GM12872 (cell line): ENCODE measurements around the gene ANKRD49.

ENCODE experiments used
- TF ChIP-seq, protein P1 (sequence below): IDR thresholded peaks from 3 replicates; pipeline ENCODE4 v1.5.1; 2011; ENCODE audit warnings: low read depth, mild to moderate bottlenecking, low read length, moderate library complexity; ENCODE audit not compliant: insufficient read depth

Gene ANKRD49

DNA sequence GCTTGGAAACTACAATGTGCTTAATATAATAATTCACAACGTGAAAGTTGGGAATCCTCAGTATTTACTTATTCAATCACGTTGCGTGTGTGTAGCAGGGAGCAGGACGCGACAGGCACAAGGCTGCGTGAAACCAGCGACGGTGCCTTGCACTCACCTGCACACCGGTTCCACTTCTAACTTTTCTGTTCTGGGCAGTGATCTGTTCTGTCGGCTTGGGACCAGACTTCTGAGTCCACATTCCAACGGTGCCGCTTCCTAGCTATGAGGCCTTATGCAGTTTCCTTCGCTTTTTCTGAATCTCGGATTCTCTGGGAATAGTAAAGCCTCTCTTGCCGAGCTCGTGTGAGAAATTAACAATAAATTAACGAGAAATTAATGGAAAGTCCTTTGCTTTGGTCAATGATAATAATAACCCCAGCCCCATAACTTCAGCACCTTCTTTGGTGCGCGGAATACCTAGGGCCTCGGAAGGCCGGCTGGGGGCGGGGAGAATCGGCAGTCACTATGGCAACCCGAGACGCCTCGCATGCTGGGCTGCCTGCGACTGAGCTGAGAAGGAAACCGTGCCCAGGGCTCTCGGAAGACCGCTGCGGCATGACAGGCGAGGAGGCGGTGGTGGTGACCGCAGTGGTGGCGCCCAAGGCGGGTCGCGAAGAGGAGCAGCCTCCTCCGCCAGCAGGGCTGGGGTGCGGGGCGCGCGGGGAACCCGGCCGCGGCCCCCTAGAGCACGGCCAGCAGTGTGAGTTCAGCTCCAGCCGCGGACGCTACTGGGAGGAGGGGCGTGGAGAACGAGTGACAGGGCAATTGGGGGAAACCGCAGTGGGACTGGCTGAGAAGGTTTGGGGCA is 18.4 kb downstream of the ANKRD49 start, which contains the start of gene C11orf97:
Gene C11orf97 (plus strand): TSS at position 530 of the 850 bp plus-strand sequence. CDS start 68 bp downstream, at position 598.
- TF ChIP-seq, protein P1, sequence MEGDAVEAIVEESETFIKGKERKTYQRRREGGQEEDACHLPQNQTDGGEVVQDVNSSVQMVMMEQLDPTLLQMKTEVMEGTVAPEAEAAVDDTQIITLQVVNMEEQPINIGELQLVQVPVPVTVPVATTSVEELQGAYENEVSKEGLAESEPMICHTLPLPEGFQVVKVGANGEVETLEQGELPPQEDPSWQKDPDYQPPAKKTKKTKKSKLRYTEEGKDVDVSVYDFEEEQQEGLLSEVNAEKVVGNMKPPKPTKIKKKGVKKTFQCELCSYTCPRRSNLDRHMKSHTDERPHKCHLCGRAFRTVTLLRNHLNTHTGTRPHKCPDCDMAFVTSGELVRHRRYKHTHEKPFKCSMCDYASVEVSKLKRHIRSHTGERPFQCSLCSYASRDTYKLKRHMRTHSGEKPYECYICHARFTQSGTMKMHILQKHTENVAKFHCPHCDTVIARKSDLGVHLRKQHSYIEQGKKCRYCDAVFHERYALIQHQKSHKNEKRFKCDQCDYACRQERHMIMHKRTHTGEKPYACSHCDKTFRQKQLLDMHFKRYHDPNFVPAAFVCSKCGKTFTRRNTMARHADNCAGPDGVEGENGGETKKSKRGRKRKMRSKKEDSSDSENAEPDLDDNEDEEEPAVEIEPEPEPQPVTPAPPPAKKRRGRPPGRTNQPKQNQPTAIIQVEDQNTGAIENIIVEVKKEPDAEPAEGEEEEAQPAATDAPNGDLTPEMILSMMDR = no peak

DNA sequence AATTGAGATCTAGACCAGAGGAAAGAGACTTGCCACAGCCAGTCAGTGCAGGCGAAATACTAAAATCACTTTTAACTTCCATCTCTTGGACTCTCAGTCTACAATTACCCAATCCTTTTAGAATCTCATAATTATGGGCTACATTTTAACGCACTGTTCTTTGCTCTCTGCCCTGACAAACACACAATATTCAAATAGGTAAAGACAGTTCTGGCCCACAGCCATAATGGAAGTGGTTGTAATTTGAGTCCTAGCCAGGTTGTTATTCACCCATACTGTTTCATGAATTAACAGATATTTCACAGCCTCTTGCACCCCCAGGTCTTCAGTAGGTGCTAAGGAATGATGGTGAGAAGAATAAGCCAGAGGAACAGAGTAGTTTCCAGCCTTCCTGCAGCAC is 19.3 kb downstream of the ANKRD49 start:
- TF ChIP-seq, protein P1 = no peak

DNA sequence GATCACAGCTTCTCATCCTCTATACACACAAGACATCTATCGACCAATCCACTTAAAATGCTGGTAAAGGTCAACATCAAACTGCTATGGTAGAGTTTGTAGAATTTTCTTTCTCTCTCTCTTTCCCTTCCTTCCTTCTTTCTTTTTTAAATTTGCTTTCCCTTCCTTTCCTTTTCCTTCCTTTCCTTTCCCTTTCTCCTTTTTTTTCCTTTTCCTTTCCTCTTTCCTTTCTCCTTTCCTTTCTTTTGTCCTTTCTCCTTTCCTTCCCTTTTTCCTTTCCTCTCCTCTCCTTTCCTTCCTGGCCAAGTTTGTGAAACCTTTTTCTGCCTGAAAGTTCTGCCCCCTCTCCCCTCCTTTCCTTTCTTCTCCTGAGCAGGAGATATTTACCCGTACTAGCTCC is 21.6 kb downstream of the ANKRD49 start:
- TF ChIP-seq, protein P1 = no peak

DNA sequence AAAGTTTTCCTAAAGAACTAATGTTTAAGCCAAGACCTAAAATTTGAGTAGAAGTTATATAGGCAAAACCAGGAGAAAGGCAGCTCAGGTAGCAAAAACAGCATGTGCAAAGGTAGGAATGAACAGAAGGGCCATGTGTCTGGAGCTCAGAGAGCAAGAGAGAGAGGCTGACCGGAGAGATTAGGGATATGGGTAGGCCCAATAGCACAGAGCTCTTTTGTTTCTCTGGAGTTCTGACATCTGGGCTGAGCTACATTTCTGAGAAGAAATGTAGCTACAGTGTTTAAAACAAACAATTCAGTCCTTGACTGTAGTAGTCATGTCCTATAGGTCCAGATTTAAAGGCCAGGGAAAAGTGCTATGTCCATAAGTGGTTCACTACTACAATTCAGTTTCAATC is 22.9 kb downstream of the ANKRD49 start:
- TF ChIP-seq, protein P1 = no peak

DNA sequence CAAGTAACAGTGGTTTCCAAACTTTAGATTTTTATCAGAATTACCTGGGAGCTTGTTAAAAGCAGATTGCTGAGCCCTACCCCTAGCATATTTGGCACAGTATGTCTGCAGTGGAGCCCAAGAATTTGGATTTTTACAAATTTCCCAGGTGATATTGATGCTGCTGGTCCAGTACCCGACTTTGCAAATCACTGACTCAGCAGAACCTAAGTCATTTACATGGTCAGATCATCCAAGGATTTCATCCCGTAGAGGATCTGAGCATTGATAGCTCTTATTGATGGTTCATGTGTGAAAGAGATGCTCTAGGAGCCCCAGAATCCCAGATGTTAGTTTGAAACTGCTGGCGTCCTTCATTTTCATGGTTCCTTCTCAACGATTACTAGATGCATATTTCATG is 24.5 kb downstream of the ANKRD49 start:
- TF ChIP-seq, protein P1 = no peak

DNA sequence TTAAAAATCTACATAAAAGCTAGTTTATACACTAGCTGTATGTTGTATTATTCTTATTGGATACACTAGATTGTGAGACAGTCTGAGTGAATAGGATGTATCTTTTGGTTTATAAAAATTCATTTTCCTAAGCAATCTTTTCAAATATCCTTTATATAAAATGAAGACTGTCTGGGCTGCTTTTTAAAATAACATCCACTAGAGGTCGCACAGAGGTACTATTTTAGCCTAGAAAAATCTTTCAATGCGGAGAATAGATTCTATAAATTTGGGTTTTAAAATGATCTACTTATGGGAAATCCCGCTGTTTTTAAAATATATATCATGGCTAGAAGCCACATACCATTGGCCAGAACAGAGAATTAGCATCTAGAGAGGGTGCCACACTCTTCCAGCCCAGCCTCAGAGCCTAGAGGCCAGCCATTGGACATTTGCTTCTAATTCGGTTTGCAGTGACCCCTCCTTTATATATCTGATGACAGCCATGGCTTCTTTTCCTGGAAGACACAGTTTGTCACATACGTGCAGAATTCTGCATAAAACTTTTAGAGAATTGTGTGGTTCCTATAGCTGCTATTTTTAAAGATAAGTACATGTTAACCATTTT is 25.8 kb downstream of the ANKRD49 start:
- TF ChIP-seq, protein P1 = peak; percentile 37; the same call in 2 of the 3 replicates

DNA sequence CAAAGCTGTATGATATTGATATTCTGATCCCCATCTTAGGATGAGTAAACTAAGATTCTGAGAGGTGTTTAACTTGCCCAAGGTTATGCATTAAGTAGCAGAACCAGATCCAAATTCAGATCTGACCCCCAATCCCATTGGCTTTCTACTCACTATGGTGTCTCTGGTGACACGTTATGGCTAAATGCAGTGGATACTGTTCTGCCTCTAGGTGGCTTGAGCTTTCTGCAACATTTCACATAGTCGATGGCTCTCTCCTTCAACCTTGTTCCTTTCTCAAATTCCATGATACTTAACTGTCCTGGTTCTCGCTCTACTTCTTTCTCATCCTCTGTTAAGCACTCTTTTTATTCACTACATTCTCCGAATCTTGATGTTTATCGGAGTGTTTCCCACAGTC is 27.9 kb downstream of the ANKRD49 start:
- TF ChIP-seq, protein P1 = peak; percentile 59
